Hypothalamus (tissue), 51 donors: ENCODE results near the gene ALX4.
A peak's percentile ranks its signal among the peaks of the same experiment; 100 is the strongest.

ENCODE experiments used
- DNase-seq, 51 donors: peaks; one replicate each; lab custom pipeline; 2025; lab: John Stamatoyannopoulos, UW

The ALX4 gene

DNA sequence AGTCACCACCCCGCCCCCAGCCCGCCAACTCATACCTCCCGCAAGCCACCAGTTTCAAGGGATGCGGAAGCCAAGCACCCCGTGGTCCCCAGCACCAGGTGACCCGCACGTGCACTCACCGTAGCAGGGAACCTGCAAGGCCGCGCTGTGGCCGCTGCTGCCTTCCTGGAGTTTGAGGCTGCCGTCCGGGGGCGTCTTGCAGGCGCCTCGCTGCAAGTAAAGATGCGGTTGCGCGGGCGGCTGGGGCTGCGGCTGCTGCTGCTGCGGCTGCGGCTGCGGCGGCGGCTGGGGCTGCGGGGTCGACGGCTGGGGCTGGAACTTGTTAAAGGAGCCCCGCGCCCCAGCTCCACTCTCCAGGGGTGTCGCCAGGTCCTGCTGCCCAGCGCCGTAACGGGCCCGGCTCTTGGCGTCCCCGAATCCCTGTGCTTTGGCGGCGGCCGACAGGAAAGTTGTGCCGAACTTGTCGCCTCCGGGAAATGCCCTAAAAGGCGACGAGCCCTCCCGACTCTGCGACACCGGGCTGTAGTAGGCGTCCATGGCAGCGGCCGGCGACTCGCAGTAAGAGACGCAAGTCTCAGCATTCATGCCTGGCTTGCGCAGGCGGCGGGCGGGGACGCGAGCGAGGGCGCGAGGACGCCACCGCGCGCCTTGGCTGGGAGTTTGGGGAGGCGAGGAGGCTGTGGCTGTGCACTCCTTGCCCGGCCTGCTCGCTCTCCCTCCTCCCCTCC is at the start of gene ALX4:
TSS of gene ALX4 (minus strand) at position 662 of the 728 bp plus-strand sequence. CDS start at position 585, 77 bp downstream.
- DNase-seq, result peak in 1 of 51 donors; percentile 12

DNA sequence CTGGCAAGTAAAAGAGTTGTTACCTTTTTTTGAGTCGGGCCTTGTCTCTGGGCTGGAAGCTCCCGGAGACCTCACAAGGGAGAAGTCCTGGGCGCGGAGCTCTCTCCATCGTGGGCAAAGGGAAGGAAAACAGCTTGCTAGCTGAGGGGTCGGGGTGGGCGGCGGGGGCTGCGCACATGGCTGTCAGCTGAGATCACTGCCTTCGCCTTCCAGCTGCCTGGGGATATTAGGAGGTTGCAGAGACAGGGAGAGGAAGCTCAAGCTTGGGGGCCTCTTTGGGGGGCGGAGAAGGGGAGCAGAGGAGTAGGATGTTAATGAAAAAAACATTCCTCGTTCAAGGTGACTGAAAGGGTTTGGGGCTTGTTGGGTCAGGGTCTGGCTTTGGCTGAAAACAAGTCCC is 49.2 kb upstream of the ALX4 start:
- DNase-seq, result no peak

DNA sequence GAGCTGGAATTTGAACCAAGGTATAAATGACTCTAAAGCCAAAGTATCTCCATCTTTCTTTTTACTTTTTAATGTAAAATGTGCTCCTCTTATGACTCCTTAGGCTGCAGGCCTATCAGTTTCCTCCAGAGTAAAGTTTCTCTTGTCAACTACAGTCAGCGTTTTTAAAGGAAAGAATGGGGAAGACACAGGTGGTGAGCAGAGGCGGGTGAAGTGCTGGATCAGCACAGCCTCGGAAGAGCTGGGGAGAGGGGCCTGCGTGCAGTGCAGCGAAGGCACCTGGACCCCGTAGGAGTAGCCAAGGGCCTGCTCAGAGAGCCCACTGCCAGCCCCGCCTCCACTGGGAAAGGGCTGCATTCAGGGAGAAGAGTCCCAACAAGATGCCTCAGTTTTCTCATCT is 48.8 kb upstream of the ALX4 start:
- no peak for DNase-seq

DNA sequence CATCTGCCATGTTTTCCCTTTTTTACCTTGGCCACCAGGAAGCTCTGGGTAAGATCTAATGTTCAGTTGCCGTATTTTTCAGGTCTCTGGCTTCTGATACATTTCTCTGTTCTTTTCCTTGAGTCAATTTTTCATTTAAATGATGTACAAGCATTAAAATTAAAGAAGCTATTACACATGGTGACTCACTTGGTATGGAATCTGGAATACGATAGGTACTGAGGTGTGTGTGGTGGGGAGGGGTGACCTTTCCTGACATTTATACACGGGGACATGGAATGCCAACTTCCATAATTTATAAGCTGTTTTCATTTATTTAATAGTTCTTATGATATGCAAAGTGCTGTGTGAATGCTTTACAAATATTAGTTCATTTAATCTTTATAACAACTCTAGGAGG is 47.8 kb upstream of the ALX4 start:
- DNase-seq, result no peak

DNA sequence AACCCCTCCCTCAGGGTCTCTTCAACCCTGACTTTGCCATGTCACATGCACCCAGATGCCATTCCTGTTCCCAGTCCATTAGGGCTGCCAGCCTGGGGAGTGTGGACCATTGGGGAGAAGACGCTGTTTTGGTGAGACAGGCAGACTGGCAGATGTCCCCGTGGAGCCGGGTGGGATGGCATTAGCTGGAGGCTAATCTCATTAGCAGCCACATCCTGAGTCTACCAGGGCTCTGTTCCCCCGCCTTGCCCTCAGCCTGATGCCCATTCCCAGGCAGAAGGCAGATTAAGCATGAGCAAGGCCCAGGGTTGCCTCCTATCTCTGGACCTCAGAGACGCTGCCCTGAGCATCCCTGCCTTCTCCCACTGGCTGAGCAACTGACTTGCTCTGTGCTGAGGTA is 46.4 kb upstream of the ALX4 start:
- no peak for DNase-seq

DNA sequence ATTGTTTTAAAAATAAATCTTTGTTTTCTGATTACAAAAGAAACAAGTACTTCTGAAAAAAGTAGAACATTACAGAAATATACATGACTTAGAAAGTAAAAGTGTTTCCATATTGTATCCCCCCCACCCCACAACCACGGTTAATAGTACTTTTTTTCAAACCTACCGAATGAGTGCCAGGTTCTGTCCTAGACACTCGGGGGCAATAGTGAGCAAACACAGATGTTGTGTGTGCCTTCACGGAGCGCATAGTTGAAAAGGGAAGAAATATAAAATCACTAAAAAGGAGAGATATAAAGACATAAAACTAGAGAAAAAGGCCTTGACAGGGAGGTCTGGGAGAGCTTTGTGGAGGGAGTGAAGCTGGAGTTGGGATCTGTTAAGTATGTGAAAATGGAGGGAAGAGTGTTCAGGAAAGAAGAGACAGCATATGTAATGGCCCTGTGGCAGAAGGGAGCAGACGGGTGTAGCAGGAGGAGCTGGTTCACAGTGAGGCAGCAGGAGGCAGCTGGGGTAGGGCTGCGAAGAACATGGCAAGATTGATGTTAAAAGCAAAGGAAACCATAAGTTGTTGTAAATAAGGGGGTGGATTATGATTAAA is 42.1 kb upstream of the ALX4 start:
- no peak for DNase-seq

GRCh38 chr11:44351006-44351660 is 41.2 kb upstream of the ALX4 start:
- DNase-seq, result no peak

- DNase-seq, result no peak
Measured at GRCh38 chr11:44349328-44349727, 39.4 kb upstream of the ALX4 start.

- no peak for DNase-seq
Measured at GRCh38 chr11:44348721-44349120, 38.8 kb upstream of the ALX4 start.

- DNase-seq, result no peak
Measured at GRCh38 chr11:44348114-44348513, 38.2 kb upstream of the ALX4 start.

DNA sequence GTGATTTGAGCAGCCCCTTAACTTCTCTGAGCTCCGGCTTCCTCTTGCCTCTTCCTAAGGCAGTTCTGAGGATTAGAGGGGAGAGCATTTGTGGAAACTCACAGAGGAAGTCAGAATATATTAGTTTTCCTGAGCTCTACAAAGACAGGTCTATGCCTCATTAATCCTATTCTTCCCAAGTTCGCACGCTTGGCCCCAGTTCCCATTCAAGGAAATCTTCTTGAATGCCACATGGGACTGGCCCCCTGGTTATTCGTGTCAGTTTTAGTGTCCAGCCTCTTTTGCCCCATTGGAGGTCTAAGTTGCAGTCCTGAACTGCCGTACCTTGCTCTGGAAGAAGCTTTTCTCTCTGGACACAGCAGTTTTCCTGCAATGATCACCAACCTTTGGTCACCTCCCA is 37.6 kb upstream of the ALX4 start:
- no peak for DNase-seq

- no peak for DNase-seq
Measured at GRCh38 chr11:44346983-44347382, 37.0 kb upstream of the ALX4 start.

- no peak for DNase-seq
Measured at GRCh38 chr11:44345781-44346180, 35.8 kb upstream of the ALX4 start.

- DNase-seq, result no peak
Measured at GRCh38 chr11:44344921-44345320, 35.0 kb upstream of the ALX4 start.

GRCh38 chr11:44344423-44344820 is 34.5 kb upstream of the ALX4 start:
- DNase-seq, result no peak

- no peak for DNase-seq
Measured at GRCh38 chr11:44343778-44344422, 34.0 kb upstream of the ALX4 start.

DNA sequence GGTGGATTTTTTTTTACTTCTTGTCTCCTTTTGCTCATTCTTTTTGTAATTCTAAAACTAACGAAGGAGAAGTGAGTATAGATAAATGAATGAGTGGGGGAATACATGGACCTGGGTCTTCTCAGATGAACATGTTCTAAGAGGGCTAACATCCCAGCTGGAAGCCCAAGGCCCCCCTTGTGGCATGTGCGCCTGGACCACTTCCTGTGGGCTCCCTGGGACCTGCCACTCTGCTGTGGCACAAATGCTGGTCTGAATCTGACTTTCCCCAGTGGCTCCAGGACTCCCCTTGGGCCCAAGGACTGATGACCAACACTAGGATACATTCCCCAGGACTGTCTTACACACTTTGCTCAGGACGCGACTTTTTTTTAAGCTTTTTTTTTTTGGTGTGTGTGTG is 32.7 kb upstream of the ALX4 start:
- DNase-seq, result no peak

DNA sequence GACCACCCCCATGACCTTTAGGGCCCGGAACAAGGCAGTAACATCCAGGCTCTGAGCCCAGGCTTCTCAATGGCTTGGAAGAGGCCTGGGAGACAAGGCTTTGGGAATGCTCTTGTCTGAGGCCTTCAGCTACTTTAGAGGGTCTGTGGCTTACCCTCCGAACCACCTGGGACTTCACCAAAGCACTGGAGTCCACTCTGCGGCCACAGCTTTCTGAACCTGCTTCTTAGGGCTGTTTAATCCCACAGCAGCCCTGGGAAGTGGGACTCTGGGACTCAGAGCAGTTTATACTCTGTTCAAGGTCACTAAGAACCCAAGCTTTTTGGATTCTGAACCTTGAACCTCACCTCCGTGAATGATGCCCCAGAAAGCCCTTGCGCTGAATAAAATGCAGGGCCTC is 30.7 kb upstream of the ALX4 start:
- no peak for DNase-seq

- DNase-seq, result no peak
Measured at GRCh38 chr11:44339530-44339883, 29.6 kb upstream of the ALX4 start.

DNA sequence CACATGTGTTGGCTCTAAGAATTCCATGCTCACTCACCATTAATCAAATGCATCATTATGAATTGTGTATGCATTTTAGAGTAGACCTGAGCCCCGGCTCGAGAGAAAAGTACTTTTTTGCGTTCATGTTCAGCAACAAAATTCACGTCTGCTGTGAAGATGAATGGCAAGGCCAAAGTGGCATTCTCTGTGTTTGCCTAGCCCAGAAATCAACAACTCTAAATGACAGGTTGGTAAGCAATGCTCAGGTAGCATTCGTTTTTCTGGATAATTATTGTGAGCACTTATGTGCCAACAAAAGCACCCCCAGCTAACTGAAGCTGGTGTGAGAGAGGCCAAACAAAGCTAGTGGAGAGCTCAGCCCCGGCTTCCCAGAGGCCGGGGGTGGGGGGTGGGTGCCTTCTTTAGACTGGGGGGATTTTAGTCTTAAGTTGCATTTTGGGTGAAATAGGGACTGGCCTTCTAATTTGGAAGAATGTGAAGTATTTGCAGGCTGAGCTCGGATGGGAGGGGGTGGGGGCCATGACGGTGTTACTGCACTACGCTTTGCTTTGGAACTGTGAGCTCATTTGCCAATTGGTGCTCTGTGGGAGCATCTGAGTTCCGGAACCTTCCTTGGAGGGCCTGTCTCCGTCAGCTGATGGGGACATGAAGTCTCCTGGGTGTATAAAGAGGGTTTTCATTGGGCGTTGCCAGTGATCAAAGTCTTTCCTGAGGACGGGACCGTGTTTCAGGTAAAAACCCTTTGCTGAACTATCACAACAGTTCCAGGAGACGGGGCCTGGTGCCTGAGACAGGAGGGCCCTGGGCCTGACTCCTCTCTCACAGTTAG is 29.0 kb upstream of the ALX4 start:
- DNase-seq, result no peak

DNA sequence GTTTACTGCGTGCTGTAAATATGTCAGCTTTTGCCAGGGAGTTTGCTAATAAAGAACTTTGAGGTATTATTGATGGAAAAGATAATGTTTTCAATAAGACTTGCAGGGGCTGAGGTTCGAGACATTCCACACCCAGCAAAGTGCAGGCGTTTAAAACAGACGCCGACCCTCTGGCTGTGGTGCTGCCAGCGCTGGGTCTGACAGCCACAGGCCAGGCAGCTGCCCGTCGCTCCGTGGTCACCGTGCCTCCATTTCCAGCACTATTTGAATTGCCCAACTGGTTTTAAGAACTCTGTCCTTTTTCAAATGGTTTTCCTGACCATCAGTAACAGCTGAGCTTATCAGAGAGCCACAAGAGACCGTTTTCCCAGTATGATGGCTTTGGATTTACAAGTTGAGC is 28.1 kb upstream of the ALX4 start:
- no peak for DNase-seq
